ES-I3 (cell line): Measurements from ENCODE around the gene PLCB4.

Experiments
- H3K36me3 ChIP-seq: 2 replicates; pipeline ENCODE4 v1.6.1; 2013; ENCODE audit warnings: mild to moderate bottlenecking, low read length, control low read depth, moderate library complexity; ENCODE audit not compliant: insufficient read depth
- H3K4me1 ChIP-seq: 2 replicates; pipeline ENCODE4 v1.6.1; 2013; ENCODE audit warnings: mild to moderate bottlenecking, control low read depth, low read length; ENCODE audit not compliant: insufficient read depth
- H3K9ac ChIP-seq: 2 replicates; pipeline ENCODE4 v1.6.1; 2013; ENCODE audit warnings: low read depth, mild to moderate bottlenecking, low read length, moderate library complexity
- H3K9me3 ChIP-seq: 2 replicates; pipeline ENCODE4 v1.6.1; 2013; ENCODE audit warnings: mild to moderate bottlenecking, low read length, moderate library complexity; ENCODE audit not compliant: control insufficient read depth, insufficient read depth

Gene PLCB4

GRCh38 chr20:9071976-9072726 is 3.3 kb downstream of the PLCB4 start:
- peaks cover 42% of the 10 kb centered on the region for H3K4me1 ChIP-seq
- no peaks in the 10 kb centered on the region for H3K36me3 ChIP-seq
- no peak overlapping the region for H3K9ac ChIP-seq

GRCh38 chr20:9072861-9073500 is 4.1 kb downstream of the PLCB4 start:
- Histone ChIP-seq H3K9me3 (no peaks in the 10 kb centered on the region), H3K36me3 (no peaks in the 10 kb centered on the region), H3K9ac (no peak overlapping the region), H3K4me1 (peaks cover 42% of the 10 kb centered on the region)

More at GRCh38 chr20:9071976-9072726, 3.3 kb downstream of the PLCB4 start:
- no peaks in the 10 kb centered on the region for H3K9me3 ChIP-seq

GRCh38 chr20:9075264-9076095 is 6.6 kb downstream of the PLCB4 start:
- Histone ChIP-seq H3K4me1 (peaks cover 42% of the 10 kb centered on the region), H3K9ac (no peak overlapping the region), H3K9me3 (no peaks in the 10 kb centered on the region), H3K36me3 (no peaks in the 10 kb centered on the region)

GRCh38 chr20:9076440-9076839 is 7.6 kb downstream of the PLCB4 start:
- peaks cover 37% of the 10 kb centered on the region for H3K4me1 ChIP-seq
- no peaks in the 10 kb centered on the region for H3K9me3 ChIP-seq
- no peaks in the 10 kb centered on the region for H3K36me3 ChIP-seq
- H3K9ac ChIP-seq = no peak overlapping the region

- no peaks in the 10 kb centered on the region for H3K36me3 ChIP-seq
- H3K9ac ChIP-seq = no peak overlapping the region
- H3K4me1 ChIP-seq = peaks cover 13% of the 10 kb centered on the region
- H3K9me3 ChIP-seq = no peaks in the 10 kb centered on the region
Measured at GRCh38 chr20:9078826-9079731, 10.2 kb downstream of the PLCB4 start.

GRCh38 chr20:9081423-9081966 is 12.6 kb downstream of the PLCB4 start:
- H3K4me1 ChIP-seq = no peaks in the 10 kb centered on the region
- H3K9ac ChIP-seq = no peak overlapping the region
- no peaks in the 10 kb centered on the region for H3K36me3 ChIP-seq
- no peaks in the 10 kb centered on the region for H3K9me3 ChIP-seq

- Histone ChIP-seq H3K9ac (no peak overlapping the region), H3K4me1 (no peaks in the 10 kb centered on the region), H3K9me3 (no peaks in the 10 kb centered on the region), H3K36me3 (no peaks in the 10 kb centered on the region)
Measured at GRCh38 chr20:9082741-9083140, 13.9 kb downstream of the PLCB4 start.

GRCh38 chr20:9087531-9088217 is 18.8 kb downstream of the PLCB4 start:
- Histone ChIP-seq H3K4me1 (no peaks in the 10 kb centered on the region; the same call in 1 of the 2 replicates), H3K36me3 (no peaks in the 10 kb centered on the region), H3K9me3 (no peaks in the 10 kb centered on the region; the same call in 1 of the 2 replicates), H3K9ac (no peak overlapping the region)

GRCh38 chr20:9088556-9088955 is 19.7 kb downstream of the PLCB4 start:
- no peaks in the 10 kb centered on the region; the same call in 1 of the 2 replicates for H3K9me3 ChIP-seq
- H3K9ac ChIP-seq = no peak overlapping the region
- no peaks in the 10 kb centered on the region; the same call in 1 of the 2 replicates for H3K4me1 ChIP-seq
- no peaks in the 10 kb centered on the region for H3K36me3 ChIP-seq

GRCh38 chr20:9092113-9092512 is 23.2 kb downstream of the PLCB4 start:
- H3K4me1 ChIP-seq = no peaks in the 10 kb centered on the region; the same call in 1 of the 2 replicates
- H3K9ac ChIP-seq = no peak overlapping the region
- H3K36me3 ChIP-seq = no peaks in the 10 kb centered on the region
- H3K9me3 ChIP-seq = no peaks in the 10 kb centered on the region; the same call in 1 of the 2 replicates

- no peaks in the 10 kb centered on the region for H3K36me3 ChIP-seq
- H3K9ac ChIP-seq = no peak overlapping the region
- no peaks in the 10 kb centered on the region; the same call in none of the 2 replicates for H3K9me3 ChIP-seq
- no peaks in the 10 kb centered on the region; the same call in 1 of the 2 replicates for H3K4me1 ChIP-seq
Measured at GRCh38 chr20:9092655-9093054, 23.8 kb downstream of the PLCB4 start.

- Histone ChIP-seq H3K36me3 (no peaks in the 10 kb centered on the region), H3K9me3 (no peaks in the 10 kb centered on the region; the same call in none of the 2 replicates), H3K9ac (no peak overlapping the region), H3K4me1 (no peaks in the 10 kb centered on the region; the same call in 1 of the 2 replicates)
Measured at GRCh38 chr20:9093218-9093957, 24.5 kb downstream of the PLCB4 start.
